ENCODE measurements around the gene COP1. TPM values are rescaled to one million over a fixed set of nuclear protein-coding genes. Genes with fewer than 3 reads are reported as not detected.

Gene COP1
- polyA plus RNA-seq, 2 of the 4 experiments (the other 2 are of a cell fraction): 21.9 to 42.0 TPM

GRCh38 chr1:176165573-176165972 is 41.5 kb downstream of the COP1 start (continued):
- TF ChIP-seq EHF (CRISPR knock-in tag; IDR thresholded peaks at IDR 0.05) (no peak), NFE2L2 (conservative IDR thresholded peaks at IDR 0.05; ENCODE audit: low read length) (no peak)

GRCh38 chr1:176164014-176164678 is 42.9 kb downstream of the COP1 start:
- CTCF ChIA-PET: no interaction called here

GRCh38 chr1:176159993-176160392 is 47.1 kb downstream of the COP1 start:
- TF ChIP-seq POLR2A (IDR thresholded peaks at IDR 0.05; ENCODE audit: low read length): no peak
- TF ChIP-seq PBX3 (IDR thresholded peaks at IDR 0.05): no peak
- TF ChIP-seq EHMT2 (IDR thresholded peaks at IDR 0.05; ENCODE audit: low read depth): no peak
- POLR2A ChIA-PET: interaction anchor here (0.7 kb wide), 1 partner anchor 275 kb away, joined by 11 read pairs; no protein-coding TSS in a partner anchor
- no peak for FAIRE-seq

More at GRCh38 chr1:176164014-176164678, 42.9 kb downstream of the COP1 start:
- Histone ChIP-seq H3K27ac (no peak overlapping the region), H3K4me3 (no peak overlapping the region), H3K4me2 (no peak overlapping the region), H3K9me3 (no peaks in the 10 kb centered on the region), H3K4me1 (no peaks in the 10 kb centered on the region)
- DNase-seq (ENCODE audit: low read depth in 1 of 2, low spot score in 1 of 2): no peak
- 86% methylated on average over 2 of the region's 2 CpGs for WGBS (ENCODE audit: missing lambda C conversion rate)
- TF ChIP-seq RCOR1 (IDR thresholded peaks at IDR 0.05; ENCODE audit: low read depth, low read length): no peak
- TF ChIP-seq FOXS1 (CRISPR knock-in tag; IDR thresholded peaks at IDR 0.05): no peak
- no peak for TF ChIP-seq CBX8 (IDR thresholded peaks at IDR 0.05)
- TF ChIP-seq CHD2 (IDR thresholded peaks at IDR 0.05; ENCODE audit: low read length, partially characterized antibody): no peak
- no peak for TF ChIP-seq FOSB (CRISPR knock-in tag; IDR thresholded peaks at IDR 0.05)
- TF ChIP-seq ZSCAN20 (CRISPR knock-in tag; IDR thresholded peaks at IDR 0.05): no peak
- no peak for TF ChIP-seq HMGXB4 (CRISPR knock-in tag; IDR thresholded peaks at IDR 0.05; ENCODE audit: borderline replicate concordance)
- no peak for ATAC-seq
- POLR2A ChIA-PET: no interaction called here
- no peak for FAIRE-seq

GRCh38 chr1:176157995-176158394 is 49.1 kb downstream of the COP1 start:
- H3K9me3 ChIP-seq: peaks cover 22% of the 10 kb centered on the region
- 96% methylated on average over 3 of the region's 3 CpGs for WGBS (ENCODE audit: missing lambda C conversion rate)
- ATAC-seq: no peak
- no peak overlapping the region for H3K4me3 ChIP-seq
- TF ChIP-seq KDM1A (IDR thresholded peaks at IDR 0.05; ENCODE audit: low read depth) (0 out of 2 replicates have a peak, but pooled peaks have one; percentile 32), EP300 (IDR thresholded peaks at IDR 0.05) (no peak), HES2 (IDR thresholded peaks at IDR 0.05) (no peak), MAFK (IDR thresholded peaks at IDR 0.05; ENCODE audit: partially characterized antibody) (no peak)
- no peak overlapping the region for H3K4me2 ChIP-seq
- no peak for FAIRE-seq
- peak in 1 of 2 experiments; percentile 5 for DNase-seq (ENCODE audit: low read depth in 1 of 2, low spot score in 1 of 2)
- CTCF ChIA-PET: no interaction called here
- no peak overlapping the region for H3K27ac ChIP-seq
- no peaks in the 10 kb centered on the region for H3K4me1 ChIP-seq
- POLR2A ChIA-PET: no interaction called here

More at GRCh38 chr1:176159993-176160392, 47.1 kb downstream of the COP1 start:
- Histone ChIP-seq H3K4me3 (no peak overlapping the region), H3K4me2 (no peak overlapping the region), H3K9me3 (peaks cover 22% of the 10 kb centered on the region), H3K4me1 (no peaks in the 10 kb centered on the region), H3K27ac (no peak overlapping the region)
- 52% methylated on average over 2 of the region's 2 CpGs for WGBS (ENCODE audit: missing lambda C conversion rate)
- DNase-seq (ENCODE audit: low read depth in 1 of 2, low spot score in 1 of 2): no peak
- CTCF ChIA-PET: no interaction called here
- no peak for ATAC-seq

All from A549 (cell line).